Urinary bladder (tissue), 4 donors: ENCODE measurements around the gene CCDC3. TPM values are rescaled to one million over a fixed set of nuclear protein-coding genes. Genes with fewer than 3 reads are reported as not detected.

Experiments
- DNase-seq: peaks from one replicate; pipeline ENCODE4 v3.0.0-alpha.2; 2015; ENCODE audit errors: extremely low spot score
- H3K27ac ChIP-seq: one replicate; pipeline ENCODE4 v1.5.1; 2013; ENCODE audit warnings: low read depth, mild to moderate bottlenecking, moderate library complexity
- H3K36me3 ChIP-seq: one replicate; pipeline ENCODE4 v1.6.1; 2013; ENCODE audit warnings: mild to moderate bottlenecking, moderate library complexity; ENCODE audit not compliant: insufficient read depth
- H3K4me1 ChIP-seq: one replicate; pipeline ENCODE4 v1.6.1; 2013; ENCODE audit warnings: mild to moderate bottlenecking, moderate library complexity; ENCODE audit not compliant: insufficient read depth
- H3K4me3 ChIP-seq: one replicate; pipeline ENCODE4 v1.5.1; 2013; ENCODE audit warnings: low read depth, low read length
- WGBS: extraction: QIAGEN DNeasy Blood & Tissue Kit; methylation state at CpG from one replicate; pipeline ENCODE4 v1.1.7; 2013; 5-methylcytosine and 5-hydroxymethylcytosine counted together
- polyA plus RNA-seq: library from polyadenylated mRNA; stranded (reverse); fragments of 200-250 nt; gene quantifications from one replicate; pipeline ENCODE4 v1.2.3, GENCODE V29; 2013
- total RNA-seq: library from RNA; depleted of rRNA; stranded (reverse); fragments of >200 nt; gene quantifications from one replicate; pipeline ENCODE4 v1.2.3, GENCODE V29; 2014
- donor health status: healthy with polysubstance abuse.
- donor health status: healthy.

The CCDC3 gene
- total and polyA plus RNA-seq, 2 donors: 22.5 to 30.6 TPM

- no peak overlapping the region for H3K27ac ChIP-seq
- no peaks in the 10 kb centered on the region for H3K36me3 ChIP-seq
- H3K4me1 ChIP-seq: no peaks in the 10 kb centered on the region
- DNase-seq: no peak
- 96% methylated on average over 4 of the region's 4 CpGs for WGBS
- H3K4me3 ChIP-seq: no peak overlapping the region
Measured at GRCh38 chr10:12916587-12916986, 84.9 kb downstream of the CCDC3 start.

GRCh38 chr10:12915637-12916168 lies 85.8 kb downstream of the CCDC3 start:
- no peak overlapping the region for H3K4me3 ChIP-seq
- DNase-seq: no peak
- 97% methylated on average over 3 of the region's 3 CpGs for WGBS
- H3K4me1 ChIP-seq: no peaks in the 10 kb centered on the region
- H3K27ac ChIP-seq: no peak overlapping the region
- no peaks in the 10 kb centered on the region for H3K36me3 ChIP-seq

GRCh38 chr10:12914111-12914510 lies 87.4 kb downstream of the CCDC3 start:
- 88% methylated on average over 2 of the region's 2 CpGs for WGBS
- DNase-seq: no peak
- H3K36me3 ChIP-seq: no peaks in the 10 kb centered on the region

GRCh38 chr10:12911795-12912194 lies 89.7 kb downstream of the CCDC3 start:
- no peaks in the 10 kb centered on the region for H3K36me3 ChIP-seq
- no peaks in the 10 kb centered on the region for H3K4me1 ChIP-seq
- 97% methylated on average over 3 of the region's 3 CpGs for WGBS
- no peak overlapping the region for H3K4me3 ChIP-seq
- no peak for DNase-seq
- H3K27ac ChIP-seq: no peak overlapping the region

More at GRCh38 chr10:12914111-12914510, 87.4 kb downstream of the CCDC3 start:
- no peak overlapping the region for H3K27ac ChIP-seq
- H3K4me1 ChIP-seq: no peaks in the 10 kb centered on the region
- H3K4me3 ChIP-seq: no peak overlapping the region

GRCh38 chr10:12910835-12911234 lies 90.7 kb downstream of the CCDC3 start:
- Histone ChIP-seq H3K4me3 (no peak overlapping the region), H3K4me1 (no peaks in the 10 kb centered on the region), H3K36me3 (no peaks in the 10 kb centered on the region), H3K27ac (no peak overlapping the region)
- DNase-seq: no peak
- WGBS: 82% methylated on average over 4 of the region's 4 CpGs

GRCh38 chr10:12909836-12910185 lies 91.7 kb downstream of the CCDC3 start:
- H3K4me1 ChIP-seq: no peaks in the 10 kb centered on the region
- H3K27ac ChIP-seq: no peak overlapping the region
- WGBS: 16% methylated on average over 3 of the region's 3 CpGs
- DNase-seq: no peak
- H3K4me3 ChIP-seq: no peak overlapping the region
- H3K36me3 ChIP-seq: no peaks in the 10 kb centered on the region

GRCh38 chr10:12909182-12909835 lies 92.2 kb downstream of the CCDC3 start:
- Histone ChIP-seq H3K36me3 (no peaks in the 10 kb centered on the region), H3K27ac (no peak overlapping the region), H3K4me3 (no peak overlapping the region), H3K4me1 (no peaks in the 10 kb centered on the region)
- no peak for DNase-seq
- 88% methylated on average over 9 of the region's 9 CpGs for WGBS

GRCh38 chr10:12908773-12909172 lies 92.7 kb downstream of the CCDC3 start:
- no peaks in the 10 kb centered on the region for H3K36me3 ChIP-seq
- H3K4me3 ChIP-seq: no peak overlapping the region
- WGBS: 97% methylated on average over 4 of the region's 4 CpGs
- no peak for DNase-seq
- H3K4me1 ChIP-seq: no peaks in the 10 kb centered on the region
- no peak overlapping the region for H3K27ac ChIP-seq

GRCh38 chr10:12907656-12908055 lies 93.9 kb downstream of the CCDC3 start:
- H3K27ac ChIP-seq: no peak overlapping the region
- H3K4me1 ChIP-seq: no peaks in the 10 kb centered on the region
- 60% methylated on average over 4 of the region's 4 CpGs for WGBS
- no peak for DNase-seq
- H3K36me3 ChIP-seq: no peaks in the 10 kb centered on the region
- H3K4me3 ChIP-seq: no peak overlapping the region

GRCh38 chr10:12906051-12906541 lies 95.4 kb downstream of the CCDC3 start:
- Histone ChIP-seq H3K36me3 (no peaks in the 10 kb centered on the region), H3K4me3 (no peak overlapping the region), H3K27ac (no peak overlapping the region), H3K4me1 (no peaks in the 10 kb centered on the region)
- DNase-seq: no peak
- 83% methylated on average over 13 of the region's 13 CpGs for WGBS

GRCh38 chr10:12905067-12905466 lies 96.4 kb downstream of the CCDC3 start:
- Histone ChIP-seq H3K27ac (no peak overlapping the region), H3K4me1 (no peaks in the 10 kb centered on the region), H3K36me3 (no peaks in the 10 kb centered on the region), H3K4me3 (no peak overlapping the region)
- DNase-seq: no peak
- 82% methylated on average over 5 of the region's 5 CpGs for WGBS

GRCh38 chr10:12902851-12903358 lies 98.6 kb downstream of the CCDC3 start:
- DNase-seq: no peak
- H3K27ac ChIP-seq: no peak overlapping the region
- no peak overlapping the region for H3K4me3 ChIP-seq
- 78% methylated on average over 7 of the region's 7 CpGs for WGBS
- H3K36me3 ChIP-seq: no peaks in the 10 kb centered on the region
- H3K4me1 ChIP-seq: no peaks in the 10 kb centered on the region

- peak; percentile 17 for DNase-seq
- Histone ChIP-seq H3K36me3 (no peaks in the 10 kb centered on the region), H3K4me3 (no peak overlapping the region), H3K27ac (no peak overlapping the region), H3K4me1 (no peaks in the 10 kb centered on the region)
- 10% methylated on average over 2 of the region's 2 CpGs for WGBS
Measured at GRCh38 chr10:12902135-12902572, 99.4 kb downstream of the CCDC3 start.

- no peak overlapping the region for H3K27ac ChIP-seq
- H3K4me3 ChIP-seq: no peak overlapping the region
- WGBS: 88% methylated on average over 7 of the region's 7 CpGs
- no peaks in the 10 kb centered on the region for H3K4me1 ChIP-seq
- H3K36me3 ChIP-seq: no peaks in the 10 kb centered on the region
- DNase-seq: no peak
Measured at GRCh38 chr10:12899546-12899945, 102.0 kb downstream of the CCDC3 start.
